Ecto neural progenitor cell (in vitro differentiated cells): ENCODE results near the gene TRPC4AP.

ENCODE experiments used
- DNase-seq: peaks from one replicate; pipeline ENCODE4 v3.0.0-alpha.2; 2018; ENCODE audit warnings: low spot score

The TRPC4AP gene

DNA sequence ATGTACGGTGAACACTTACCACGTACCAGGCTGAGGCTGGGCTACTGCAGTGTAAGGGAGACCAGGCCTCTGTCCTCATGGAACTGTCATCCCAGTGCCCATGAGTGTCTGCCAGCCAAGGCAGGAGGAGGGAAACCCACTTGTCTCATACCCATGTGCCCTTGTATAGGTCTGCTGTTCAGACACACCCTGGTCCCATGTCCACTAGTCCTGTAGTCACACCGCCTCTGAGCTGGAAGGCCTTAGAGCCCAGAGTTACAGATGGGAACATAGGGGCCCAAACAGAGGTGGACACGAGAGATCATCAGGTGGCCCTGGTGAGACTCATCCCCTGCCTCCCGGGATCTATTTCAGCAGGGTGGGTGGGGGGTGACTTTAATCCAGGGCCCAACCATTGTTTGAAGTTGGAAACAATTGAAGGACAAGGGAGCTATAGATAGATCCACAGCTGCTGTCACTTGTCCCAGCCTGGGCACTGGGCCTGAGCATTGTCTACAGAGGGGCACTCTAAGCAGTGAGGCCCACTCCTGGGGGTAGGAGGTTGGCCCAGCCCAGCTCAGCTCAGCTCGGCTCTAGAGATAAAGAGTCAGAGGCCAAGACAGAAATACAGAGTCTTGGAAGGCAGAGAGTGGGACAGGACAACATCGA, 122.3 kb downstream of the TRPC4AP start:
- no peak for DNase-seq

DNA sequence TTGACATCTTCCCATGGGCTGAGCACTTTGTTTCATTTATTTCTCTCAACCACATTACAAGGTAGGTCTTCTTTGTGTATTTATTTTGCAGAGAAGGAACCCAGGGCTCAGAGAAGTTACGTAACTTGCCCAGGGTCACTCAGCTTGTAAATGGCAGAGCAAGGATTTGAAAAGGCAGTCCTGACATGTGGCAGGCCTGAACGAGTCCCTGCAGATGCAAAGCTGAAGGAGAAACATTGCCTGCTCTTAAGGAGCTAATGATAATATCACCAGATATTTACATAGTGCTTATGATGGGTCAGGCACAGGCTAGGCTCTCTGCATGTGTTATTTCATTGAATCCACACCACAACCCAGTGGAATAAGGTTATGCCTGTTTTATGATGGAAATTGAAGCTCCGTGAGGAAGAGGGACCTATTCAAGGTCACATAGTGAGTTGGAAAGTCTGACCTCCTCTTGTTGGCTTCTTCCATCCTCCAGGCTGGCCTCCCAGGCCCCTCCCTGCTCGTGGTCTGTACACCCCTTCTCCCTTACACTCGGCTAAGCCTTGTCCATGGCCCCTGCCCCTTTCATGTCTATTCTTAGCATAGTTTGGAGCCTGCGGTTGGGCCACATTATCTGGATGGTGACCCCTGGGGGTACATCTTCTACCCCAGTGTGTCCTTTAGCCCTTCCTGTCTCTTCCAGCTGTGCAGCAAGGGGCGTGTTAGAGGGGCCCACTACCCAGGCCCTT, 124.4 kb downstream of the TRPC4AP start:
- no peak for DNase-seq

- DNase-seq: no peak
These were observed 125.2 kb downstream of the TRPC4AP start for GRCh38 chr20:34967421-34967820.

- no peak for DNase-seq
These were observed 127.6 kb downstream of the TRPC4AP start for GRCh38 chr20:34965051-34965450.

- no peak for DNase-seq
These were observed 128.1 kb downstream of the TRPC4AP start for GRCh38 chr20:34964486-34964885.

DNA sequence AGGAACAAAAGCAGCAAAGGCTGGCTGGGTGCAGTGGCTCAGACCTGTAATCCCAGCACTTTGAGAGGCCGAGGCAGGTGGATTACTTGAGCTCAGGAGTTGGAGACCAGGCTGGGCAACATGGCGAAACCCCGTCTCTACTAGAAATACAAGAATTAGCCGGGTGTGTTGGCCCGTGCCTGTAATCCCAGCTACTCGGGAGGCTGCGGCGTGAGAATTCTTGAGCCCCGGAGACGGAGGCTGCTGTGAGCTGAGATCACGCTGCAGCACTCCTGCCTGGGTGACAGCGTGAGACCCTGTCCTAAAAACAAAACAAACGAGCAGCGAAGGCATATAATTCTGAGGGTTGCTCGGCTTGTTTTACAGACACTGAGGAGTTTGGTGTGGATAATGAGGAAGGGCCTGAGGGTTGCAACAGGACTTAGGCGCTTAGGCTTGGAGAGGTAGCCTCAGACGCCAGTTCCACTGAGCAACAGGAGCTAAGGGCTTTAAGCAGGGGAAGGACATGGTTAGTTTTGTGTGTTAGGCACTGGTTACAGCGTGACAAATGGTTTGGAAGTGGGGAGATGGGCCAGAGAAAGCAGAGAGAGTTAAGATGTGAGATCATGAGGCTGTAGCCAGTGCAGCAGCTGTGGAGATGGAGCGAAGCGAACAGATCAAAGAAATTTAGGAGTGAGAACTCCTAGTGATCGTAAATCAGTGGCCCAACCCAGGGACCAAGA, 135.7 kb downstream of the TRPC4AP start:
- no peak for DNase-seq

- DNase-seq: no peak
These were observed 136.6 kb downstream of the TRPC4AP start for GRCh38 chr20:34956041-34956458.

DNA sequence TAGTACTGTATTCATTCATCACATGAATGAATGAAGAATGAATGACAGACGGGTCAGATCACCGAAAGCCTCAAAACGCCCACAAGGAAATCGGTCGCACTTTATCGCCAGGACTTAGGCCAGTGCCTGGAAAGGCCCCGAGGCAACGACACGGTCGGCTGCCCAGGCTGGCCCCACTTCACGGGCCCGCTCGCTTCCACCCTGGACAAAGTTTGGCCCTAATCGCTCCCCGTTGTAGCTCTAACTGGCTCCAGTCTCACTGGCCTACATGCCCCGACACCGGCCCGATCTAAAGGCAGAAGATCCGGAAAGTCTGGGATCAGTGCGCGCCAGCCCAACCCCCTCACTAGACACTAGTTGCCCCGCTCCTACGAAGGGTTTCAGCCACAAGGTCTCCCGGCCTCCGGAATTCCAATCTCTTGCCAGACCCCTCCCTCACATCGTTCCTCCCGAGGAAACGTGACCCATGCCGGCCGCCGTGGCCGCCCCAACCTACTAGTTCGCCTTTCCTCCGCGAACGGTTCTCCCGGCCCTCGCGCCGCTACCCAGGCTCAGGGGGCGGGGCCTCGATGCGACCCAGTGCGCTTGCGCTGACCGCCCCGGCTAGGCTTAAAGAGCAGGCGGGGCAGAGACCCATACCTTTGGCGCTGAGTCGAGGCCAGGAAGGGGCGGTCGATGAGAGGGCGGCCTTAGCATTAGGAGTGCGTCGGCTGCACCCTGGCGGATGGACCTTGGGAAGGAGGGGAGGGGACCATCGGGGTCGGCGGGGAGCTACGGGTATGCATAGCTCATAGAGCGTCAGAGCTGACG, 137.2 kb downstream of the TRPC4AP start, which contains the start of the genes GSS and MYH7B:
TSS of gene GSS (minus strand) at position 576 of the 810 bp plus-strand sequence. CDS start 3,954 bp downstream, outside the sequence.
TSS of gene MYH7B (plus strand) at position 638 of the 810 bp plus-strand sequence. CDS start 22,138 bp downstream, outside the sequence.
- DNase-seq: peak; percentile 99

DNA sequence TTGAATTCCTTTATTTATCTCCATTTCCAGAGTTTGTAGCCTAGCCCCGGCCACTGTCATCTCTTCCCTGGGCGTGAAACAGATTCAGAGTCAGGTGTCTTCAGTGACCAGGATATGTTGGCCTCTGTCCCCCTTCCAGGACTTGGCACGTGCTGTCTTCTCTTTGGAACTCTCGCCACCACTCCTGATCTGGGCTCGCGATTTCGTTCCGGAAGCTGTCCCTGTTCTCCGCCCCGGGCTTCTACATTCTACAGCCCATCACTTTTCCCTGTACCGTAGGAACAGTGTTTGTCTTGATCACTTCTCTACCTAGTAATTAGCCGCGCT, 137.7 kb downstream of the TRPC4AP start:
- no peak for DNase-seq

- DNase-seq: no peak
These were observed 138.6 kb downstream of the TRPC4AP start for GRCh38 chr20:34953960-34954359.

GRCh38 chr20:34952671-34953070, 139.9 kb downstream of the TRPC4AP start:
- DNase-seq: no peak
